Renal pelvis (tissue), 4 donors: ENCODE measurements around the gene ZIC1. TPM values are rescaled to one million over a fixed set of nuclear protein-coding genes. Genes with fewer than 3 reads are reported as not detected.

Experiments
- DNase-seq: peaks from one replicate; pipeline ENCODE4 v3.0.0-alpha.2; 2013
- polyA plus RNA-seq, 3 donors: library from polyadenylated mRNA; unstranded; fragments of 120-200 nt; gene quantifications; one replicate each; pipeline ENCODE4 v1.2.1, GENCODE V29; 2013; ENCODE audit not compliant: insufficient read length in 3 of 3

Gene ZIC1
- polyA plus RNA-seq, 3 donors: 0.13 to 0.40 TPM; not detected in 1

- DNase-seq: no peak
Measured at GRCh38 chr3:147393943-147394883, 15.0 kb upstream of the ZIC1 start.

DNA sequence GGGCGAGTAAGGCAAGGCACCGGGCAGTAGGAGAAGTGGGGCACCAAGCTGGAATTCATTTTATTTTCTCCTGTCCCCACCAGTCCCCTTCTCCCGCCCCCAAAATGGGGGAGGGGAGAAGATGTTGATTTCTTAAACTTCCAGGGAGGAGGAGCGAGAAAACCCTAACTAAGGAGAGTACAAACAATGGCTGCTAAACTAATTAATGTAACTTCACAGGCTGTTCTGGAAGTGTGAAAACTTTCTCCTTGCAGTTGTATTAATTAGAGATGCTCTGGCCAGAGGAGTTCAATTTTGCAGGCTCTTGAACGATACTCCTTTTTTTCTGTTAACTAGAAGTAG, 14.3 kb upstream of the ZIC1 start:
- no peak for DNase-seq

GRCh38 chr3:147395899-147396711, 13.1 kb upstream of the ZIC1 start:
- no peak for DNase-seq

GRCh38 chr3:147396712-147397046, 12.5 kb upstream of the ZIC1 start:
- DNase-seq: no peak

DNA sequence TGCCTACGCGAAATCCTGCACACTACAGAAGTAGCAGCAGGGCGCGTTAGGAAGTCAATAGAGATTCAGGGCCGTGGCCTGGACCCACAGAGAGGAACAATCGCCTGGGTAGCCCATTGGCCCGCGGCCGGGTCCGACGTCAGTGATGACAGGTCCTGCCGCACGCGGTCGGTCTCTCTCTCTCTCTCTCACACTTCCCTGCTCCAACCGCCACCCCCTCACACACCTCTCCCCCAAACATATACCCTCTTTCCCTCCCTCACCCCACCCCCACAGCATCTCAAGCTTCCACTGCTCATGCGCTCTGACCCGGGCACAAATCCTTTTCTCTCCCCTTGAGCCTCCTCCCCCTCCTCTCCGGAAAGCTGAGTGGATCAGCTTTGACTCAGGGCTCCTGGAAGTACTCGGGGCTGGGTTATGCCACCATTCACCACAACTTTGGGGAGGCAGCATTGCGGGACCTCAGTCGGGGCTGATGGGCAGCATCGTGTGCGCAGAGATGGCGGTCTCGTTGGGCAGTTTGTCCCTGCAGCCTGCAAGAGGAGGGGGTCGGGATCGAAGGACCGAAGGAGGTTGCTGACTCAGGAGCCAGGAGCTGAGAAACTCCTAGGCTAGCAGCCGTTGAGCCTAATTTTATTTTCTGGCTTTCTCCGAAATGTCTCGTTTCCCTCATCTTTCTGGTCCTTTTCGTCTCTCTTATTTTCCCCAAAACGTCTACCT, 11.8 kb upstream of the ZIC1 start:
- no peak for DNase-seq

DNA sequence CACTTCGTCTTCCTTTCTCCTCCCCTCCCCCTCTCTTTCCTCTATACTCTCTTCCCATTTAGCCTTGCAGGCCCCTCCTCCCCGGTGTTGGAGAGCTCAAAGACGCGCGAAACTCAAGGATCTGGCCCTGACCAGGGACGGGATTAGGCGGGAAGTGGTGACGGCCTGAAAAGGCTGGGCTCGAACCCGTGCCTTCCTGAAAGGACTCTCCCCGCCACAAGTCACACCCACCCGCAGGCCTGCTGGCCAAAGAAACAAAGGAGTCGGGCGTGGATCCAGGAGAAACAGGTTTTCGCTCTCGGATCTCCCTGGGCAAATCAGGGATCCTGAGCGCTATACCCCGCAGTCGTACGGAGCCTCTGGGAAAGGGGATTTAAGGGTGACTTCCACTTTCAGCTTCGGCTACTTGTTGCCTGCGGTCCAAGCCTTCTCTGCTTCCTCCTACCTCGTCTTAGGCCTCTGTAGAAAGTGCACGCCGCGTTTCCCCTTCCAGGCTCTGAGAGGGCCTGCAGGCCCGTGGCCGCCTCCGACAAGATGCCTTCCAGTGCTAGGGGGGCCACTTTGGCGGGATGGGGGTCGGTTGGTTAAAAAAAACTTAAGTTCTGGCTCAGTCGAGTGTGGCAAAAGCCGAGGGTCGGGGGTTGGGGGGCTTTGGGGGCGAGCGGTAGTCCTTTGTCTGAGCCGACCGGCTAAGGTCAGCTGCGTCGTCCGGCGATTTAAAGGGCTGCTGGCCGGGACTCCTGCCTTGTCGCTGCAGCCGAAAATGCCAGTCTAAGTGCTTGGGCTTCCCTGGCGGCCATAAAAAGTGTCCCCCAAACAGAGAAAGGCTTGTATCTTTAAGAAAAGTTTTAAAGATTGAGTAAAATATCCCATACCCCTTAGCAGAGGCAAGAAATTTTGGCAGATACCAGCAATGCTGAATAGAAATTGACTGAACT, 11.0 kb upstream of the ZIC1 start:
- DNase-seq: no peak

- no peak for DNase-seq
Measured at GRCh38 chr3:147398813-147399534, 10.2 kb upstream of the ZIC1 start.

GRCh38 chr3:147400111-147400510, 9.1 kb upstream of the ZIC1 start:
- DNase-seq: no peak

GRCh38 chr3:147400999-147401398, 8.2 kb upstream of the ZIC1 start:
- no peak for DNase-seq

- no peak for DNase-seq
Measured at GRCh38 chr3:147401421-147401820, 7.7 kb upstream of the ZIC1 start.

- DNase-seq: no peak
Measured at GRCh38 chr3:147402159-147402558, 7.0 kb upstream of the ZIC1 start.

DNA sequence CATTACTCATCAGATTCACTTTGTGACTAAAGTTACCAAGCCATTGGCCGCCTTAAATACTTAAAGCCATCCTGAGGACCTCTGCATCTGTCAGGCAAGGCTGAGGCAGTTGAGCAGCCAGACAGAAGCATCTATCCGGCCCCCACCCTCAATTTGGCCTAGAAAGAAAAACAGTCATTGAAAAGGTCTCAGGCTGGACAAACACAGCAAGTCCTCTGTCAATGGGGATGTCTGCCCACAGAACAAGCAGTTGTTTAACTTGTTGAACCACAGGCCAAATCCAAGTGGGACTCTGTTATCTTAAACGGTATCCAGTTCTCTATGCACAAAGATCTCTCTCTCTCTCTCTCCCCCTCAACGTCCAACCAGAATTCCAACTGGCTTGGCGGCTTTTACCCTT, 5.7 kb upstream of the ZIC1 start:
- DNase-seq: no peak

DNA sequence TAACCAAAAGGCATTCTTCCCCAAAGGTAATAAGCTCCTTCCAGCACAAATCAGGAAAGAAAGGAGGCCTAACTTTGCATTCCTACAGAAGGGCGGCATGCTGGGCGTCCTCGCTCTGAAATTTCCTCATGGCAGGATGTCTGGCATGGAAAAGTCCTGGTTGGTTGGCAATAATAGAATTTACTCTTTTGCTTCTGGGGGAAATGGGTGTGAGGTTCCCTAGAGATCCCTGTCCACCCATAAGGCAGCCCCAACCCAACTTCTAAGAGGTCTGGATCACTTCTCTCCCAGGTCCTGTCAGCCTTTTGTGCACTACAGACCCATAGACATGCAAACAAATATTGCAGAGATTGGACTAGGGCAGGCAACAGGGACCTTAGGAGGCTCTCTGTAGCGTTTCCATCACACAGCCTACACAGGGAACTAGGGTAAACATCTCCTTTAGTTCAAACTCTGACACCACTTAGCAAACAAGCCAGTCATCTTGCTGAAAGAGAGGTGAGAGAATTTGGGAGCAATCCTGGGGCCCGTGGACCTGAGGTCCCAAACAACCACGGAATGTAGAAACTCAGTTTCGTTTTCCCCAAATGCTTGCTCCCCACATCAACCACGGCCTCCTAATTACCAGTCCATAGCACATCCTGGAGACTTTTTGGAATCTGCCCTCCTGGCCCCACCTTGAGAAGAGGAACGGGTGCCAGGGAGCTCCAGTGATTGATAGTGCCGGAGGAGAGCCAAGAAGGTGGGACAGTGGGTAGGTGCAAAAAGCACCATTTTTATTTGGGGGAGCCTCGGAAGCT, 5.0 kb upstream of the ZIC1 start:
- no peak for DNase-seq

DNA sequence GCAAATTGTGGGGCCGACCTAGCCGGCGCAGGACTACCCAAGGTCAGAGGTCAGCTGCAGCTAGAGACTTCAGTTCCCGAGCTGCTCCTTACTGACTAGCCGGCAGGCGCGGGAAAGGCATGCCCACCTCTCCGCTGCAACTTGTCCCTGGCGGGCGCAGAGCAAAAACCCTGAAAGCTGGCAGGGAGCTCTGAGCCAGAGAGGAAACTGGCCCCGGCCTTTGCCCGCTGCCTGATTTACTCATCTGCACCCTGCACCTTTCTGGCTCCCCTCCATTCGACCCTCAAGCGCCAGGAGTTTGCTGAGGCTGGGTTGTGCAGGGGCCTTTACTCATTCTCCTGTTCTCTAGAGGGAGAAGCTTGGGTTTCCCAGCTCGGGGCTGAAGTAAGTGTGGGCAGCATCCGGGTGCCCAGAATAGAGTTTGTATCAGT, 4.3 kb upstream of the ZIC1 start:
- no peak for DNase-seq

DNA sequence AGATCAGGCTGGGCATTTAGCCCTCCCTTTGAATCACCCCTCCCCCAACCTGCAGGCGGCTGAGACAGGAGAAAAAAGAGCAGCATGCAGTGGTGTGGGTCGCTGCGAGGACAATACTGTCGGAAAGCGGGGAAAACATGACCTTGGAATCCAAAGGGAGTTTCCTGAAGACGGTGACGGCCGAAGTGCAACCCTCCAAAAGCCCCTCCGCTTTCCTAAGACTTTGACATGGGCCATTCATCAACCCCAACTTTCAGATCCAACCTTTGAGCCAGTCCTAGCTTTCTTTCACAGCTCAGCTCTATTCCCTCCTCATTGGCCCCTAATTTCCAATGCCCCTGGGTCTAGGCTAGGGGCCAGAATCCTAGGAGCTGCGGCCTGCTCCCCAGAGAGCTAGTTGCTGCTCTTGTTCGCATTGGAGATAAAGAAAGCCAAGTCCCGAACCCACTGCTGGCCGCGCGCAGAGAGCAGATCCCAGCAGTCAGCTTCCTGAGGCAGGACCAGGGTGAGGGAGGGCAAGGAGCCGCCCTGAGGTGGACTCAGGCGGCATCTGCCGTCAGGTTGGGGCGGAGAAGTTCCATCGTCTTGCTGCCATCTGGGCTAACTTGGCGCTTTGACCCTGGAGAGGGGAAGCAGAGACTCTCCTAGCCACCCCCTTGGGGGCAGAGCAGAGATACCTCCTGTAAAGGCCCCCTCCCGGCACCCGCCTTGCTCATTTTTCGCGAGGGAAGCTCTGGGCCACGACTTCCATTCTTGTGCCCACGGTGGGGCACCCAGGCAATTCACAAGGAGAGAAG, 3.7 kb upstream of the ZIC1 start:
- no peak for DNase-seq

- DNase-seq: no peak
Measured at GRCh38 chr3:147406028-147406931, 2.9 kb upstream of the ZIC1 start, which contains the start of gene ZIC4. TSS of gene ZIC4 (minus strand) at chr3:147406543. CDS start at chr3:147402797, 3,746 bp downstream.

GRCh38 chr3:147407114-147407497, 2.1 kb upstream of the ZIC1 start:
- no peak for DNase-seq
